CD4-positive, alpha-beta T cell treated with Interferon alpha-2 for 1 hour (primary cell): ENCODE results near the gene SLC26A2.
"Not testable (repeated sequence)": the region's sequence is repeated elsewhere in the genome, so short reads cannot be mapped to it uniquely, and the experiment has no call there.

Experiments used
- DNase-seq, 2 donors: peaks; one replicate each; pipeline ENCODE4 v3.0.0-alpha.2; 2020 to 2022

The SLC26A2 gene

DNA sequence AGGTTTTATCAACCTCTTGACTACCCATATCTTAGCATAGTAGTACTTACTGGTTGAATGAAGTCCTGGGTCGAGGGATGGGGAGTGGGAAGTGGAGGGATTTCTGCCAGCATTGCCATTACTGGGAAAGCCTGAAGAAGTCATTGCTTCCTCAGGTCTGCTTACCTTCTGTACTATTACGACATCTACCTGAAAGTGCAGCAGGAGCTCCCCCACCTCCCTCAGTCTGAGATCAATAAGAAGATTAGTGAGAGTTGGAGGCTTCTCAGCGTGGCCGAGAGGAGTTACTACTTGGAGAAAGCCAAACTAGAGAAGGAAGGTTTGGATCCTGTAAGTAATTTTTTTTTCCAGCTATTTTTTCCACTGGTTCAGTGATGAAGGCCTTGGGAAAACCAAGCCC is 45.8 kb downstream of the SLC26A2 start:
- no peak for DNase-seq

DNA sequence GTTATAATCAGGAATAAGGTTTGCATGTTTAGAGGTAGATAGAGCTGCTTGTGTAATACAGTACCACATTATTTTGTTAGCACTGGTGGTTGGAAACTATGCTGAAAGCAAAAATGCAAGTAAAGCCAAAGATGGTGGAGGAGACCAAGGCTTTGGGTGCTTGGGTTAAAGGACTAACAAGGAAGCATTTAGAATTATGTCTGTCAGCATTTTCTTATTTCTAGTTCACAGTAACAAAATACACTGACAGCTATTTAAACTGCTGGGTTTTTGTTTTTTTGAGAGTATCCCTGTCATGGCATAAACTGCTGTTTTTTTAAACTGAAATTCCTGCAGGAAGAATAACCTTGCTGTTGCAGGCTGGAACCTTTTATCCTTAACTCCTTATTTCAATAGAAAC is 46.5 kb downstream of the SLC26A2 start:
- DNase-seq: no peak

- no peak for DNase-seq
These were observed 49.3 kb downstream of the SLC26A2 start for GRCh38 chr5:150009671-150010387.

DNA sequence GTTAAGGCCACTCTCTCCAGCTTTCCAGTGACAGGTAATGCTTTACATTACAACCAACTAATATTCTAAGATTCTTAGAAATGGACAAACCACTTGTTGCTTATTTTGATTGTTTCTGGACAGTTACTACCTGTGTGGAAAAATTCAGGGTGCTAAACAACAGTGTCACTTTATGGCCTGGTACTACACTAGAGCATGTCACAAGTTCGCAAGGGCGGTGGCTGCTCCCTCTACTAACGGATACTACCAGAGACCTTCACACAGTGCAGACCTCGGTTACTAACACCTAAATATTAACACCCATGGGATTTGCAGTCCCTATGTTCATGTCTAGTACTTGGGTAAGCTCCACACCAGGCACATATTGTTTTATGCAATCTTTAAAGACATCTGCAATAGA is 53.4 kb downstream of the SLC26A2 start:
- DNase-seq: no peak

DNA sequence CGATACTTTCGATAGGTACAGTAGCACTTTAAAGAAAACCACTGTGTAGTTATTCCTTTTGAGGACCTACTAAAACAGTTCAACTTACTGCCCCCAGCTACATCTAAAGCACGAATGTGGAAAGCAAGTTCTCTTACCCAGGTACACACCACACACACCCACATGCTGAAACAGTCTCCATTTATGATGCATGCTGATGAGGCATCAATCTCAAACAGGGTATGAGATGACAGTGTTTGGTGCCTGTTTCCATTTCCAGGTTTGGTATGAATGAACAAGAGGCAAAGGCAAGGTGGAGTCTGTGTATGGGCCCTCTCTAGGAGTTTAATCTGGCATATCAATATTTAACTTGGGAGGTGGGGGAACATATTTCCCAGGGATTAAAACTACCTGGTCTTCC is 53.9 kb downstream of the SLC26A2 start:
- no peak for DNase-seq

GRCh38 chr5:150015415-150015814 is 54.9 kb downstream of the SLC26A2 start:
- DNase-seq: no peak

DNA sequence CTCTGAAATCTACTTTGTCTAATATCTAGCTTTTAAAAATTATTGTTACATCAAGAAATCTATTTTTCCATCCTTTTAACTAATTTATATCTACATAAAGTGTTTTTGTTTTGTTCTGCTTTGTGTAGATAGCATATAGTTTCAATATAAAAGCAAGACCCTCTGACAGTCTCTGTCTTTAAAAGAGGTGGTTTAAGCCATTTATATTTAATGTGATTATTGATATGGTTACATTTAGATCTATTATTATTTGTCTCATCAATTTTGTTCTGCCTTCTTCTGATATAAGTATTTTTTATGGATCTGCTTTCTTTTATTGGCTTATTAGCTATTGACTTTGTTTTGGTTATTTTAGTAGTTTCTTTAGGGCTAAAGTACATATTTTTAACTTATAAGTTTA is 56.0 kb downstream of the SLC26A2 start:
- DNase-seq: no peak

DNA sequence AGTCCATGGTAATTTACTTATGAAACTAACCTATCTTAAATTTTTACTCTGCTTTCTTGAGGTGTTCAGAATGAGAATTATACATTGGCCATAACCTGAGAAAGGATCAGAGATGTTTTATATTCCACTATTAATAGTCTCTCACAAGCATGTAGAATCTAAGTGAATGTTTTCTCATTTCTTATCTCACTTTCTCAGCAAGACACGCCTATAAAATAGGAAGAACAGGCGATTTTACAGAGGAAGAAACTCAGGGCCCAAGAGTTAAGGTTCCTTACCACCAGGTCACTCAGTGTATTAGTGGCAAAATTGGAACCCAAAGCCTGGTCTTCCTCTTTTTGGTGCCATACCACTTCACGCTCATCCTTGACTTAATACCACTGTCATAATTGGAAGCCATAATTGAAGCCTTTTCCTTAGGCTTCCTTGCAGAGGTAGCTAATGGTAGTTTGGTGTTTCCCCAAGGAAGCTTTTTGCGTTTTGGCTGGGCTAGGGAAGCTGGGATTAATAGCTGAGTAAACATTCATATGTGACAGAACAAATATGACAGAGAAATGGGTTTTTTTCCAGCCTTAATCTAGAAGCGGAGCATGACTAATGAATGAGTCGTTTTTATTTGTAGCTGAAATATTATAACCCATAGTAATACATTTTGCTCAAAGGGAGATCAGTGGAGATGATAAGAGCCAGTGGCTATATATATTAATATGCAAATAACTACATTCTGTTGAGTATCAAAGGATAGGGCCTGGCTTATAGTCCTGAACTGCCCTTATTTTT is 56.9 kb downstream of the SLC26A2 start:
- DNase-seq: no peak

DNA sequence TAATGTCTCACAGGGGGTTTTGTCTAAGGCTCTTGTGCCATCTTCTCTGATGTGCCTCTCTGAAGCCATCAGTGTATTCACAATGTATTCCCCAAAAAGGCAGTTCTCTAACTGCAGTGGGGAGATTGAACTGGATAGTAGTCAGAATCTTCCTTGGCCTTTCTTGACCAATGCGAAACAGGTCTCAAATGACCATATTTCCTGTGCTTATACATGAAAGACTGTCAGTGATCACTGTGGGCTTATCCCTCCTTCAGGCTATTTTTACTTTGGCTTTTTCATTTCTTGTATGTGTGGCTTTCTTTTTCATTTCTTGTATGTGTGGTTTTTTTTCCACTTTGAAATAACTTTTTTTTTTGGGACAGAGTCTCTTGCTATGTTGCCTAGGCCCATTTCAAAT is 59.7 kb downstream of the SLC26A2 start:
- DNase-seq: no peak

- DNase-seq: no peak
These were observed 61.1 kb downstream of the SLC26A2 start for GRCh38 chr5:150021491-150022157.

DNA sequence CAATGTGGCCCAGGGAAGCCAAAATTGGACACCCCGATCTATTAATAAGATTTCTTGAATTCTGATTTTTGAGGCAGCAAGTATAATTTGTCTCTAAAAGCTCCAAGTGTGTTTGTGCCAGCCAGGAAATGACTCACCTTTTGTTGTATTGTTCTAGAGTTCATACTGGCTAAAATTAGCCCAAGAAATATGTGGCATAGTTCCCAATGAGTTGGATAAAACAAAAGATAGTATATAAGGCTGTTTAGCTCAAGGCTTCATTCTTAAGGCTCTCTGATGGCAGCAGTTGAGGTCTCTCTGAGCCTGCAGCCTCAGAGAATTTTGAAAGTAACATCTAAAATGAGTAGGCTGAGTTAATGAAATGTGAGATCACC is 61.6 kb downstream of the SLC26A2 start:
- no peak for DNase-seq

DNA sequence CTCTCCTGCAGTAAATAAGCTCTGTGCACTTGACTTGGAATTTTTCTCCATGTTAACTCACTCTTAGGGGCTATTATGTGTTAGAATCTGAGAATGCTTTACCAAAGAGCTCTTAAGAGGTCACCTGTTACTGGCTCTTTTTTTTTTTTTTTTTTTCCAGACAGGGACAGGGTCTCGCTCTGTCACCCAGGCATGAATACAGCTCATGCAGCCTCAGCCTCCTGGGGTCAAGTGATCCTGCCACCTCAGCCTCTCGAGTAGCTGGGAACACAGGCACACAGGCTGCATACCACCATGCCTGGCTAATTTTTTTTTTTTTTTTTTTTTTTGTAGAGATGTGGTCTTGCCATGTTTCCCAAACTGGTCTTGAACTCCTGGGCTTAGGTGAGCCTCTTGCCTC is 62.1 kb downstream of the SLC26A2 start:
- DNase-seq: no peak

- no peak for DNase-seq
These were observed 62.6 kb downstream of the SLC26A2 start for GRCh38 chr5:150023136-150023535.

- no peak for DNase-seq
These were observed 63.9 kb downstream of the SLC26A2 start for GRCh38 chr5:150024346-150024984.

- no peak for DNase-seq
These were observed 66.2 kb downstream of the SLC26A2 start for GRCh38 chr5:150026682-150027172.

DNA sequence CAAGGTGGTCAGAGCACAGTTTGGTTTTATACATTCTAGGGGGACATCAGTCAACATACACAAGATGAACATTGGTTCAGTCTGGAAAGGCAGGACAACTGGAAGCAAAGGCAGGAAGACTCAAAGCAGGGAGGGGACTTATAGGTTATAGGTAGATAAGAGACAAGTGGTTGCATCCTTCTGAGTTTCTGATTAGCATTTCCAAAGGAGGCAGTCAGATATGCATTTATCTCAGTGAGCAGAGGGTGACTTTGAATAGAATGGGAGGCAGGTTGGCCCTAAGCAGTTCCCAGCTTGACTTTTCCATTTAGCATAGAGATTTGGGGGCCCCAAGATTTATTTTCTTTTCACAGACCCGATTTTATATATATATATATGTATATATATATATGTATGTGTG is 67.5 kb downstream of the SLC26A2 start:
- DNase-seq: not testable (repeated sequence)

DNA sequence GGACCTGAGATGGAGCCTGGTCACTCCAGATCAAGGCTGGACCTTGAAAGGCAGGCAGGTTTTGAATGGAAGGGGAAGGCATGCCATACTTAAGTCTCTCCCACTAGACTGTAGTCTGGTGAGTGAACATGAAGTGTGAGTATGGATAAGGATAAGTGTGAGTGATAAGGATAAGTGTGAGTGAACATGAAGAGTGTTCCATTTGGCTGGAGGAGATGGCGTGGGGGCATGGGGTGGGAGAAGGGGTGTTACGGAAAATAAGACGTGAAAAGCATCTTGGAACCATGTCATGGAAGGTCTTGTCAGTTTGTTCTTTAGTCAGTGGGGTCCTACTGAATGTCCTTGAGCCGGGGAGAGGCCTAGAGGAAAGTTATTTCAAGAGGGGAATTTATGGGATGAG is 72.8 kb downstream of the SLC26A2 start:
- DNase-seq: no peak

DNA sequence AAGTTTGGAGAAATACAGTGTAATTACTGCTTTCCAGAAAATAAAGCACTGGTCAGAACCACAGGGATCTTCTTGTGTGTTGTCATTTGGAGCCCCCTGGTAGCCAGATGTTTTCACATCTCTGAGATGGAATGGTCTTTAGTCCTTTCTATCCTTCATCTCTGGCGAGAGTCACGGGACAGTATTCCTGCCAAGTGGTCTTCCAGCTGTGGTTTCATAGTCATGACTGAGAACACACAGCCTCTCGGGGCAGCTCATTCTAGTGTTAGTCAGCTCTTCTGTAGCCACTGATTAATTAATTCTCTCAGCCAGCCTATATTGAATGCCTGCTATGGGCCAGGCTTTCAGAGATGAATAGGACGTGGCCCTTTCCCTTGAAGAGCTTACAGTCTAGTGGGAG is 74.1 kb downstream of the SLC26A2 start:
- DNase-seq: no peak

GRCh38 chr5:150035139-150035895 is 74.8 kb downstream of the SLC26A2 start:
- no peak for DNase-seq

DNA sequence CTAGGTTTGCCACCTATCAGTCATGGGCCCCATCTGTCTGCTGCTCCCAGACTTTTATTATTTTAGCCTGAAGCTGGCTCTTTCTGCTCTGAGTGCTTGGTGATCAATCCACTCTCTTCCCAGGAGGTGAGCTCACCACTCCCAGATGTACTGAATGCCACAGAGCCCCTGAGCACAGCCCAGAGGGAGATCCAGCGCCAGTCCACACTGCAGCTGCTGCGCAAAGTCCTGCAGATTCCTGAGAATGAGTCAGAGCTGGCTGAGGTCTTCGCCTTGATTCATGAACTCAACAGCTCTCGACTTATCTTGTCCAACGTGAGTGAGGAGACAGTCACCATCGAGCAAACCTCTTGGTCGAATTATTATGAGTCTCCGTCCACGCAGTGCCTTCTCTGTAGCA is 76.0 kb downstream of the SLC26A2 start:
- DNase-seq: no peak
